Measurements from ENCODE around the gene INPP4B.
A peak's percentile ranks its signal among the peaks of the same experiment; 100 is the strongest.

The INPP4B gene

GRCh38 chr4:142331646-142332045, 514.5 kb downstream of the INPP4B start:
- peak; percentile 53 for DNase-seq

GRCh38 chr4:142331132-142331531, 515.0 kb downstream of the INPP4B start:
- DNase-seq, result no peak

GRCh38 chr4:142330311-142330710, 515.8 kb downstream of the INPP4B start:
- no peak for DNase-seq

GRCh38 chr4:142329313-142329712, 516.8 kb downstream of the INPP4B start:
- DNase-seq, result no peak

- DNase-seq, result no peak
These were observed 519.9 kb downstream of the INPP4B start for GRCh38 chr4:142326181-142326580.

- DNase-seq, result no peak
These were observed 521.5 kb downstream of the INPP4B start for GRCh38 chr4:142324572-142324971.

GRCh38 chr4:142322996-142323395, 523.1 kb downstream of the INPP4B start:
- DNase-seq, result peak; percentile 23

- DNase-seq, result no peak
These were observed 527.8 kb downstream of the INPP4B start for GRCh38 chr4:142318280-142318679.

- DNase-seq, result no peak
These were observed 529.2 kb downstream of the INPP4B start for GRCh38 chr4:142316913-142317312.

GRCh38 chr4:142316025-142316424, 530.1 kb downstream of the INPP4B start:
- no peak for DNase-seq

- DNase-seq, result no peak
These were observed 531.4 kb downstream of the INPP4B start for GRCh38 chr4:142314686-142315085.

- no peak for DNase-seq
These were observed 531.9 kb downstream of the INPP4B start for GRCh38 chr4:142314247-142314646.

GRCh38 chr4:142312391-142312790, 533.7 kb downstream of the INPP4B start:
- DNase-seq, result no peak

- no peak for DNase-seq
These were observed 534.2 kb downstream of the INPP4B start for GRCh38 chr4:142311916-142312315.

- DNase-seq, result no peak
These were observed 536.3 kb downstream of the INPP4B start for GRCh38 chr4:142309772-142310171.

GRCh38 chr4:142307857-142308256, 538.2 kb downstream of the INPP4B start:
- DNase-seq, result no peak

- DNase-seq, result no peak
These were observed 548.8 kb downstream of the INPP4B start for GRCh38 chr4:142297313-142297712.

- DNase-seq, result peak; percentile 60
These were observed 552.6 kb downstream of the INPP4B start for GRCh38 chr4:142293536-142293935.

- DNase-seq, result no peak
These were observed 553.9 kb downstream of the INPP4B start for GRCh38 chr4:142292231-142292630.

- DNase-seq, result no peak
These were observed 554.6 kb downstream of the INPP4B start for GRCh38 chr4:142291299-142292050.

GRCh38 chr4:142287371-142287770, 558.7 kb downstream of the INPP4B start:
- no peak for DNase-seq

- no peak for DNase-seq
These were observed 560.9 kb downstream of the INPP4B start for GRCh38 chr4:142285222-142285583.

- DNase-seq, result no peak
These were observed 561.5 kb downstream of the INPP4B start for GRCh38 chr4:142284402-142285221.

- no peak for DNase-seq
These were observed 563.1 kb downstream of the INPP4B start for GRCh38 chr4:142282870-142283431.
